ENCODE results near the gene MRPL12. TPM values are rescaled to one million over a fixed set of nuclear protein-coding genes. Genes with fewer than 3 reads are reported as not detected.

MRPL12 gene
- total RNA-seq (100 to 1,000 TPM in 2 of 4 donors, 10 to 100 TPM in 2; 93.0 to 175 (median 104) TPM), polyA plus RNA-seq (100 to 1,000 TPM; 222 to 558 (median 242) TPM)
- long read RNA-seq, donor 1, transcript MRPL12-201 (5 exons, 1,028 nt), result major isoform, 83 of 95 reads
- long read RNA-seq, donor 1, partial matches to known transcripts, result 11 of 95 reads
- long read RNA-seq, donor 1, other reads (novel, unspliced or antisense), result 1 of 95 reads
- long read RNA-seq, donor 2, transcript MRPL12-201 (5 exons, 1,028 nt), result major isoform, 138 of 143 reads
- long read RNA-seq, donor 2, partial matches to known transcripts, result 4 of 143 reads
- long read RNA-seq, donor 2, other reads (novel, unspliced or antisense), result 1 of 143 reads

- no peaks in the 10 kb centered on the region for H3K9me3 ChIP-seq
- peaks cover 24% of the 10 kb centered on the region for H3K4me1 ChIP-seq
- WGBS, 3 donors, result 0% methylated on average over 84 to 102 of the region's 102 CpGs
- peaks cover 4 to 75% of the 10 kb centered on the region in 2 donors for H3K36me3 ChIP-seq (ENCODE audit: insufficient read depth in 1 of 2, low read depth in 1 of 2)
- ATAC-seq (peak; percentile 91 to 97 (median 94)), DNase-seq (peak; percentile 93 to 97)
- peak within 1 kb of the TSS; percentile 94 for H3K27ac ChIP-seq
- H3K27me3 ChIP-seq (ENCODE audit: insufficient read depth in 3 of 3, low read length in 2 of 3), result no peaks in the 10 kb centered on the region
- intact Hi-C loops (cut with DNase I), result no loop called here
- H3K4me3 ChIP-seq, result peak within 1 kb of the TSS; percentile 86
- TF ChIP-seq CTCF (IDR thresholded peaks at IDR 0.05), result peak; percentile 21
These were observed at the start of gene MRPL12 for GRCh38 chr17:81702934-81703746. MRPL12 (plus strand) TSS chr17:81703367; CDS start chr17:81703502, 135 bp downstream.

GRCh38 chr17:81655378-81656117 lies 47.6 kb upstream of the MRPL12 start:
- Histone ChIP-seq H3K27me3 (ENCODE audit: insufficient read depth in 3 of 3, low read length in 2 of 3) (peaks cover 0 to 8% (median 2%) of the 10 kb centered on the region in 3 donors), H3K27ac (no peak overlapping the region), H3K9me3 (no peaks in the 10 kb centered on the region), H3K4me3 (no peak overlapping the region), H3K4me1 (peaks cover 4% of the 10 kb centered on the region), H3K36me3 (ENCODE audit: insufficient read depth in 1 of 2, low read depth in 1 of 2) (no peaks in the 10 kb centered on the region)
- no peak for TF ChIP-seq CTCF (IDR thresholded peaks at IDR 0.05)
- 35 to 60% (median 52%) methylated on average over 8 to 18 of the region's 18 CpGs for WGBS, 3 donors
- intact Hi-C loops (cut with DNase I), result no loop called here
- no peak for DNase-seq
- ATAC-seq, result no peak

- WGBS, 3 donors, result 78 to 84% (median 82%) methylated on average over 15 of the region's 15 CpGs
- H3K9me3 ChIP-seq, result no peaks in the 10 kb centered on the region
These were observed 46.9 kb upstream of the MRPL12 start, which contains the start of gene PDE6G for GRCh38 chr17:81656118-81656743. PDE6G (minus strand) TSS chr17:81656542; CDS start chr17:81653305, 3,237 bp downstream.

More at GRCh38 chr17:81656118-81656743, 46.9 kb upstream of the MRPL12 start, which contains the start of gene PDE6G:
- no peak for TF ChIP-seq CTCF (IDR thresholded peaks at IDR 0.05)
- intact Hi-C loops (cut with DNase I), result no loop called here
- H3K36me3 ChIP-seq (ENCODE audit: insufficient read depth in 1 of 2, low read depth in 1 of 2), result no peaks in the 10 kb centered on the region
- no peak within 1 kb of the TSS for H3K4me3 ChIP-seq
- no peak within 1 kb of the TSS for H3K27ac ChIP-seq
- DNase-seq, result no peak
- H3K4me1 ChIP-seq, result peaks cover 4% of the 10 kb centered on the region
- H3K27me3 ChIP-seq (ENCODE audit: insufficient read depth in 3 of 3, low read length in 2 of 3), result peaks cover 0 to 4% (median 2%) of the 10 kb centered on the region in 3 donors
- no peak for ATAC-seq

Data from psoas muscle (tissue), 8 donors.